CD4-positive, alpha-beta T cell treated with Interleukin-15 for 4 hours (primary cell): Measurements from ENCODE around the gene FAM110A.
"Not testable (repeated sequence)": the region's sequence is repeated elsewhere in the genome, so short reads cannot be mapped to it uniquely, and the experiment has no call there.

Source experiments
- DNase-seq: peaks from one replicate; pipeline ENCODE4 v3.0.0-alpha.2; 2020; ENCODE audit warnings: low spot score

FAM110A gene

DNA sequence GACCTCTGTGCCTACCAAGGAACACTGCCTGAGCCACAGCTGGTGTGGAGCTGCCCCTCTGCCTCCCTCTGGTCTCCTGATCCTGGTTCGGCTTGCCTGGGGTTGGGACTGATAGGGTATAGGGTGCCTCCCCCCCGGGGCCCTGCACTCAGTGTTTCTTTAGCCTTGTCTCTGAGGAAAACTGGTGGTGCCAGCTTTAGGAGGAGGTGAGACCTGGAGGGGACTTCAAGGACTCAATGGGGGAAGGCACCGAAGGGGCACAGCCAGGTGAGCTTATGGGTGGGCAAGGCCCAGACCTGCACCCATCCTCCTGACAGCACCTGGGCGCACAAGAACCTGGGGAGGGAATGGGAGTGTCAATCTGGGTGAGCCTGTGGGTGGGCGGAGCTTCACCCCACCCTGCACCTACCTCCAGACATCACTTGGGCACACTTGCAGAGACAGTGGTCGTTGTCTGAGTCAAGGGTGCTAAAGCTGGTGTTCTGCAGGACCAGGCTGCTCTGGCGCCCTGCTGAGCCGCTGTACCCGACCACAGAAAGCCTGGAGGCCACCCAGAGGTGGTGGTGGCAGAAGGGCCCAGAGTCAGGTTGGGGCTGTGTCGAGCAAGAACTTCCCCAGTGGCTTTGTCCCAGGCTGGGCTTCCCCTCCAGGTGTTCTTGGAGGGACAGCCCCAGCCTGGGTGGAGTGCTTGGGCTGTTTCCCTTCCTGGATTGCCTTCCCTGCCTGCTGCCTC lies 40.5 kb downstream of the FAM110A start:
- no peak for DNase-seq

DNA sequence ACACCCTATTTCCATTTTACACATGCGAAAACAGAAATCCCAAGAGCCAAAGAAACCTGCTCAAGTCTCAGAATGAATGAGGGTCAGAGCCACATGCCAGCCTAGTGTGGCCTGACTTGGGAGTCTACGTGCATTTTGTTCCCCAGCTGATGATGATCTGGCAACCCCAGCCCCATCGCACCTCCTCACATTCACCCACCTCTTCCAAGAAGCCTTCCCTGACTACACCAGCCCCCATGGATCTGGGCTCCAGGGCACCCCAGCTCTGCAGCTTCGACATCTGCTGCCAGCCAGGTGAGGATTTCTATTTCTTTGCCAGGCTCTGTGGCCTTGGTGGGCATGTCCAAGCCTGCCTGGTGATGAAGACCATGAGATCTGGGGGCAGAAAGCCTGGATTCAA lies 41.6 kb downstream of the FAM110A start:
- DNase-seq, result no peak

DNA sequence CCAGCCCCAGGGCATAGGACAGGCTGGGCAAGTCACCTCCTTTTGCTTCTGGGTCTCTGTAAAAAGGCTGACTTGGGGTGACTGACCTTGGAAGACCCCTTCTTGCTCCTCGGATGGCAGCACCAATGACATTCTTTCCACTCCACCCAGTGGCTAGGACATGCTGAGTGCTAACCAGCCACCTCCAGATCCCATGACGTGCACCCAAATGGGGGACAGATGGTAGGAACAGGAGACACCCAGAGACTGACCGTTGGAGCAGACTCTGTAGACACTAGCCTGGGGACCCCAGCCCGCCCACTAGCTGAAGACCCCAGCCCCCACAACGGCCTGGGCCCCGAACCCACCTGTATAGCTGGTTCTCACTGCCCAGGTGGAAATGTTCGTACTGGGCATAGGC lies 44.3 kb downstream of the FAM110A start:
- DNase-seq, result no peak

DNA sequence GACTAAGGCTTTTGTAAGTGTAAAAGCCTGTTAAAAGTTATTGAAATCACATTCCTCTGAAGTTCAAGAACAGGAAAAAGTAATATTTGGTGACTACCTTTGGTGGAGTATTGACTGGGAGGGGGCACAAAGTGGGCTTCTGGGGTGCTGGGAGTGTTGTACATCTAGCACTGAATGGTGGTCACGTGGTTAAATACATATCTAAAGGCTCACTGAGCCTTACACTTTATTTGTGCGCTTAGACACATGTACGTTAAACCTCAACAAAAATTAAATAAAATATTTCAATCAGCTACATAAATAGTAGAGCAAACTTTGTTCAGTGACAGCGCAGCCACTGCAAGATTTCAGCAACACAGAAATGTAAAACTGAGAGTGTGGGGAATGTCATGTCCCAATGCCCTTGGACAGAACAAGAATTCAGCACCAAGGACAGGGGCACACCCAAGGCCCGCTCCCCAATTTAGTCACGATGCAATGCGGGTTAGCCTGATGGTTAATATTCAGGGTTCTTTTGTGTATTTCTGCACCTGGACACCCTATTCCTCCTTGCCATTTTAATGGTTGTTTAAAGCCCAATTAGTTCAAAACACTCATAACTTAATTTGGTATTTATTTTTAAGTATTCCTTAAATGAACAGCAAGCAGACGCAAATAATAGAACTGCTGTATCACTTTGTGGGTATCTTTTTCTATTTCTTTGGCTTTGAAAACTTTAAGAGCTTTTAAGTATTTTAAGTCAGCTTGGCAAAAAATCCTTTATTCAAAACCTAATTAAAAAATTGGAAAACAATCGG lies 45.2 kb downstream of the FAM110A start:
- peak; percentile 6 for DNase-seq

DNA sequence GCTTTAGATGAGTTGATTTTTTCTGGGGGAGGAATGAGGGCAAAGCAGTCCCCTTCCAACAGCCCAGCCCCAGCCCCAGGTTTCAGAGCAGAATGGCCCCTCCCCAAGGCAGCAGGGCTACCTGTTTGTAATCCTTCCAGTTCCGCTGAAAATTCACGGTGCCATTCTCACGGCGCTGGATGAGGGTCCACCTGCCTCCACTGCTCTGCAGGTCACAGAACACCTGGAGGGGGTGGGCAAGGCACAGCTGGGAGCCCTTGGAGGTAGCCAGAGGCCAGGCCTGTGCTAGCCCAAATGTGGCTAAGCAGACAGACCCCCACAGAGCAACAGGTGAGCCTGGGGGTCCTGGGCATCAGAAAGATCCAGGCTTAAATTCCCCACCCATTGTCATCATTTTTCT lies 46.1 kb downstream of the FAM110A start:
- DNase-seq, result no peak

DNA sequence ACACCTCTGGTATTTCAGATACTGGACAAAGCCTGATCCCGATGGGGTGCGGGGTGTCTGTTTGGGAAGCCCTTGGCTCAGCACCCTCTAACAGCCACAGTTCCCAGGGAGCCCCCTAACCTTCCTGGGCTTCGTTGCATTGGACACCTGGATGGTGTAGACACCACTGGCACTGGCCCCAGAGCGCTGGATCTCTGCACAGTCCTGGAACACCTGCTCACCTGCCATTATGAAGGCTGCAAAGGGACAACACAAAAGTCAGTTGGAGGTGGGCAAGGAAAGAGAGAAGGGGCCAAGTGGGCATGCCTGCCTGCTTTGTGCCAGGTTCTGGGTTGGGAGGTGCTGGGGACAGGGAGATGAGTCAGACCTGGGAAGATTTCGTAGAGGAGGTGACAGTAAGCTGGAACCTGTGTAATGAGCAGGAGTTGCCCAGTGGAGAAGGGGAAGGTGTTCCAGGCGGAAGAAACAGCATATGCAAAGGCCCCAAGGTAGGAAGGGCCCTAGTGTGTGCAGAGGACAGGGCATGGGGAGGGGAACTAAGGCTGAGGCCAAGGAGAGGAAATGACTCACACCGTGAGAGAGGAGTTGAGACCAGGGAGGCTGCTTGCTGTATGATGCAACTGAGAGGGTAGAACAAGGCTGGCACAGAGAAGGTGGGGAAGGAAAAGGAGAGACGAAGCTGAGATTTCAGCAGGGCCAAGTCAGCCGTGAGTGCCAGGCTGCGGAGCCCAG lies 47.7 kb downstream of the FAM110A start:
- peak; percentile 7 for DNase-seq

DNA sequence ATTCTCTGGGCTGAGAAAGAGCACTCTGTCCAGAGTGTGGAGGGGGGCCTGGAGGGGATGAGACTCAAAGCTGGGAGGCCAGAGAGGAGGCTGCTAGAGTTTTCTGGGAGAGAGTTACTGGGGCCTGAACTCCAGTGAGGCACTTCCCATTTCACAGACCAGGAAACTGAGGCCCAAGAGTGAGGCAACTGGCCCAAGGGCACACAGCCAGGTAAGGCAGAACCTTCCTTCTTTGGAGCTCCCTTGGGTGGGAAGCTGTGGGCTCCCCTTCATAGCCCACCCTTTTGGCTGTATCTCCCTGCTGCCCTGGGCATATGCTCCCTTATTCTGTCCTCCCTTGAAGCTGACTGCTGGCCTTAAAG lies 48.2 kb downstream of the FAM110A start:
- no peak for DNase-seq

DNA sequence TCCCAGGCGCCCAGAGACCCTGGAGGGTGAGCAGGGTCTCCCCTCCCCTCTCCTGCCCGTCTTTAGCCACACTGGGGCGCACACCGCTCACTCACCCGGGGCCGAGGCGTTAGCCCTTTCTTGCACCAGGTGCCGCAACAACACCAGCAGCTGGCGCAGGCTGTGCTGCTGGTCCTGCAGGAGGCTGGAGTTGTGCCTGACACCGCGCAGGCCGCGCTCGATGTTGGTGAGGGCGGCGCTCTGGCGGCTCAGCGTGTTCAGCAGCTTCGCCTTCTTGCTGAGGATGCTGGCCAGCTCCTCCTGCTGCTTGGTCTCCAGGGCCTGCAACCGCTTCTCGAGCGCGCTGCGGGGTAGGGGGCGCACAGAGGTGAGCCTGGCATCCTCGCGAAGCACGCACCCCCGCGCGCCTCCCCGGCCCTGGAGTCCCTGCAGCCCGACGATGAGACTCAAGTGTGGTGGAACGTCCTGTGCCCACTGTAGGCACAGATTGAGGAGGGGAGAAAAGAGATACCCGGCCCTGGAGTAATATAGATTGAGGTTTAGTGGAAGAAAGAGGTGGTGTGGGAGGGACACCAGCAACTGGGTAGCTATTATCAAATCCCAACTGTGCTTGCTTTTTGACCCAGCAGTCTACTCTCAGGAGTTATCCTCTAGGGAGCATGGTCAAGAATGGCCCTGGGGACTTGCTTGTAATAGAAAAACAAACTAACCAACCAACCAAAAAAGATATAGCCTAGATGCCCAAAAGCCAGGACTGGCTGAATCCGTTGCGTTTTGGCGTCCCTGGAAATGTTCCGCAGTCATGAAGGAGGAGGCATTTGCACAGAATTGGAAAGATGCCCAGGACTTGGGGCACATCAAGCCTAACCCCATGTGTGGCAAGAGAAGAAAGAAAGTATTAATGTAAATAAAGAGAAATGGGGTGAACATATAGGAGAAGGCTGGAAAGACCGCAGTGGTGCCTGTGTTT lies 51.8 kb downstream of the FAM110A start:
- no peak for DNase-seq

DNA sequence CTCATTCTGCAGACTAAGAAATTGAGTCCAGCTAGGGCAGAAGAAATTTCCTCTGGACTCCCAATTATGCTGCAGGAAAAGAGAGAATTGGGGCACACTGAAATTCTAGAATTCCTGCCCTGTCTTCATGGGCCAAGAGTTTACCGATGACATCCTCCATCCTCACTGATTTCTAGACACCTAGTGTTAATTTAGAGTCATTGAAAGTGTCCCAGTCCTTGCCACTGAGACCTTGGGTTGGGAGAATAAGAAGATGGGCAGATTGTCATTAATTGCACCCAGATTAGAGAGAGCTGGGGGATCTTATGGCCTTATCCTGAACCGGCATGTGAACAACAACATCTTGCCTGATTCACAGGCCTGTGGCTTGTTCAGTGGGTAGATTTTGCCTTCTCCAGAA lies 53.6 kb downstream of the FAM110A start:
- DNase-seq, result no peak

DNA sequence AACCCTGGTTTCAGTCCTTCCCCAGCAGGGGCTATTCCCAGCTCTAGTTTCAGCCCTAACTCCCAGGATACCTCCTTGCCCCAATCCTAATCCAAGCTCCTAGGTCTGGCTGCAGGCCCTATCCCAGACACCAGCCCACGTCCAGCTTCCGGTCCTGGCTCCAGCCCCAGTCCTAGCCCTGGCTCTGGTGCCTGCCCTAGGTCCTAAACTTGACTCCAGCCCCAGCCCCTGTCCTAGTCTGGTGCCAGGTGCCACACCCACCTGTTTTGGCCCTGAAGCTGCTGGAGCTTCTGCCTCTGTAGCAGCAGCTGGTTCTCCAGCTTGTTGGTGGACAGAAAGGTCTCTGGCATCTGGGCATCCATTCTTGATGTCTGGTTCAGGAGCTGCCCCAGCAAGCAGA lies 54.5 kb downstream of the FAM110A start:
- DNase-seq, result no peak

DNA sequence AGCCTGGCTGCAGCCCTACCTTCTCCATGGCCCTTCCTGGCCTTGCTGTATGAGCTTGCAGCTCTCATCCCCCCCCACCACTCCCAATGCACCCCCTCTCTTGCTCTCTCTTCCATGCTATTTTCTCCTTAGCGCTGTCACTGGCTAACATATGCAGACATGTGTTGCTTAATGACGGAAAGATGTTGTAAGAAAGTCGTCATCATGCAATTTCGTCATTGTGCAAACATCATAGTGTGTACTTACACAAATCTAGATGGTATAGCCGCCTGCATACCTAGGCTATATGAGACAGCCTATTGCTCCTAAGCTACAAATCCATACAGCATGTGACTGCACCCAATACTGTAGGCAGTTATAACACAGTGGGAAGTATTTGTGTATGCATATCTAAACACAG lies 55.6 kb downstream of the FAM110A start:
- no peak for DNase-seq

DNA sequence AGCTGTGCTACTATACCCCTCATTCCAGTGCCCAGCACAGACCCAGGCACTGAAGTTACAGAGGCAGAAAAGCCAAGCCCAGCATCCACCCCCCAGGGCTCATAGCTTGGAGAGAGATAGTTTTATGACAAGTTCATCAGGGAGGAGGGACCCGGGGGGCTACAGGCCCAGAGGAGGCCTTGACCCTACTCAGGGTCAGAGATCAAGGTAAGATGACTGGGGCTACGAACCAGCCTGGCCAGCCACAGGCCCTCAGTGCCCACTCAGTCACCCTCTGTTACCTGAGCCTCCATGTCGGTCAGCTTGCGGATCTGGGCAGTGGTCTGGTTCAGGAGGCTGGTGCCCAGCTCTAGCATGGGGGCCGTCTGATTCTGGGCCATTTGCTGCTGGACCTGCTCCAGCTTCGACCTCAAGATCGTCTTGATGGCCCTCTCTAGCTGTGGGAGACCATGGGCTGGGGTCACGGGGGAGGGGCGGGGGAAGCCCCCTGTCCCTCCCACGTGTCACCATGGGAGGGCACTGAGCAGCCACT lies 56.5 kb downstream of the FAM110A start:
- no peak for DNase-seq

DNA sequence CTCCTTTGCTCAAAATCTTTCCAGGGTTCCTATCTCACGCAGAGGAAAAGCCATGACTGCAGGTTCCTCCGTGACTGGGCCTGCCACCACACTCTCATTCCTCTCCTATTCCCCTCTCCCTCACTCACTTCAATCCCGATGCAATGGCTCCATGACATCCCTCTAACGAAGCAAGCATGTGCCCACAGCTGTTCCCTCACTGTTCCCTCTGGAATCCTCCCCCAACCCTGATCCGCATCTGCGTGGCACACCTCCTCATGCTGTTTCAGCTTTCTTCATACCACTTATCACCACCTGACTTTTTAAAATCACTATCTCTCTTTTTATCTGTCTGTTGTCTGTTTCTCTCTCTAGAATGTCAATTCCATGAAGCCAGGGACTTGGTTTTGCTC lies 57.1 kb downstream of the FAM110A start:
- DNase-seq, result no peak

DNA sequence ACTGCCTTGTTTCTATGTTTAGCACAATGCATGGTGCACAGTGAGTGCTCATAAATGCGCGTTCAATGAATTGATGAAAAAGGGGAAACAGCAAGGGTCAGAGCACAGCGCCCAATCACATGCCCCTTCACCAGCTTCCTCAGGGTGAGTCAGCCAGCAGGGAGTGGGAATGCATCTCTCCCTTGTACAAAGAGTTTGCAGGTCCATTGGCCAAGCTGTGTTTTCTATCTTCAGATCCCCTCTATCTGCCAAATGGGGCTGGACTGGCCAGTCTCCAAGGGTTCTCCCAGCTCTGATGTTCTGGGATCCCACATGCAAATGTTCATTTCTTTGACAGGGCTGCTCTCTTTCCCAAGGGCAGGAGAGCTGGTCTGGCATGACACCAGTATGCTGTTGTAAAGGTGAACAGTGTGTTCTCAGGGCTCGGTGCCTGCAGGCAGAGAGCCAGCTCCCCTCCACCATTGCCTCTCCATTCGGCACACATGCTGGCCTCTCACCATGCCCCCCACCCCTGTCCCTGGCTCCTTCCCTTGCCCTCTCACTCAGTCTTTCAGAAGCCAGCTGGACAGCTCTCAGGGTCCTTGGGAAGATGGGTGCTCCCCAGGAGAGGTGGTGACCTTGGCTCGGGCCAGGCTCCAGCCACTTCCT lies 57.7 kb downstream of the FAM110A start:
- DNase-seq, result no peak

DNA sequence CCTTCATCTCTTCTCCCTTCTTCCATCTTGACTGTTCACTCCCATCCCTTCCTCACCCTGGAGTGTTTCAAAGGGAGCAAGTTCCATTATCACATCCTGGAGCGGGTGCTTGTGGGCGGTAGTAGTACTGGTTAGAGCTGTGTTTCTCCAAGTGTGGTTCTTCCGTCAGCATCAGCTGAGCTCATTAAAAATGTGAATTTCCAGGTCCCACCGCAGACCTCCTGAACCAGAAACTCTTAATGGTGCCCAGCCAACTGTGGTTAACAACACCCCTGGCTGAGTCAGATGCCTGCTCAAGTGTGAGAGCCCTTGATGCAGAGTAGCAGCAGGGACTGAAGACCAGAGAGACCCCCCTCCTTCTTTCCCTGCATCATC lies 58.2 kb downstream of the FAM110A start:
- DNase-seq, result no peak

DNA sequence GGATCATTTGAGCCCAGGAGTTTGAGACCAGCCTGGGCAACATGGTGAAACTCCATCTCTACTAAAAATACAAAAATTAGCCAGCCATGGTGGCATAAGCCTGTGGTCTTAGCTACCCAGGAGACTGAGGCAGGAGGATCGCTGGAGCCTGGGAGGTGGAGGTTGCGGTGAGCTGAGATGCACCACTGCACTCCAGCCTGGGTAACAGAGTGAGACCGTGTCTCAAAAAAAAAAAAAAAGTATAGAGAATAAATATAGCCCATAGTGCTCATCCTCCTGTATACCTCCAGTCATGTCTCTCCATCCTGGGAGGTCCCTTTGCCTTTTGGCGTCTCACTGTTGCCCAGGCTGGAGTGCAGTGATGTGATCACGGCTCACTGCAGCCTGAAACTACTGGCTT lies 58.9 kb downstream of the FAM110A start:
- not testable (repeated sequence) for DNase-seq
